Heart left ventricle (tissue), 16 donors: ENCODE results near the gene DNAH14. TPM values are rescaled to one million over a fixed set of nuclear protein-coding genes. Genes with fewer than 3 reads are reported as not detected.

Experiments
- ATAC-seq, 4 donors: fragments of 200-7000 bp; cut with Tn5 transposase; one replicate each; pipeline ENCODE4 v1.9.1; 2020 to 2022; ENCODE audit warnings: moderate library complexity in 4 of 4, mild to moderate bottlenecking in 3 of 4, moderate number of reproducible peaks in 1 of 4
- DNase-seq, 5 donors: peaks; one replicate each; pipeline ENCODE4 v3.0.0-alpha.2; 2020
- H3K27ac ChIP-seq, 12 donors: fragments of 200-600 bp; sonication (generic) in 4 of 12; one replicate each; pipeline versions ENCODE4 v1.5.0 to v1.8.0; 2016 to 2022; ENCODE audit warnings: mild to moderate bottlenecking in 2 of 12
- H3K27me3 ChIP-seq, 9 donors: fragments of 200-600 bp; sonication (generic) in 2 of 9; one replicate each; pipeline versions ENCODE4 v1.5.1 to v1.8.0; 2016 to 2022; ENCODE audit warnings: mild to moderate bottlenecking in 3 of 9
- H3K36me3 ChIP-seq, 9 donors: fragments of 200-600 bp; sonication (generic) in 2 of 9; one replicate each; pipeline versions ENCODE4 v1.5.0 to v1.8.0; 2018 to 2022; ENCODE audit warnings: mild to moderate bottlenecking in 2 of 9
- H3K4me1 ChIP-seq, 12 donors: fragments of 200-600 bp; sonication (generic) in 4 of 12; one replicate each; pipeline versions ENCODE4 v1.5.0 to v1.8.0; 2016 to 2022; ENCODE audit warnings: mild to moderate bottlenecking in 3 of 12
- H3K4me3 ChIP-seq, 12 donors: fragments of 200-600 bp; sonication (generic) in 4 of 12; one replicate each; pipeline versions ENCODE4 v1.5.0 to v1.8.0; 2017 to 2022; ENCODE audit warnings: mild to moderate bottlenecking in 9 of 12, moderate library complexity in 4 of 12
- H3K9me3 ChIP-seq, 12 donors: fragments of 200-600 bp; sonication (generic) in 4 of 12; one replicate each; pipeline versions ENCODE4 v1.5.0 to v1.8.0; 2016 to 2022; ENCODE audit warnings: mild to moderate bottlenecking in 1 of 12
- POLR2A ChIP-seq, 2 donors: fragments of 450-650 bp; IDR thresholded peaks; one replicate each; pipeline ENCODE4 v1.6.1; 2017; ENCODE audit warnings: antibody characterized with exemption in 2 of 2, mild to moderate bottlenecking in 2 of 2, moderate library complexity in 2 of 2
- WGBS, 4 donors: extraction: QIAGEN DNeasy Blood & Tissue Kit in 2 of 4; methylation state at CpG; one replicate each; pipeline versions ENCODE4 v1.1.5 to v1.1.7; 2013 to 2018; 5-methylcytosine and 5-hydroxymethylcytosine counted together
- intact Hi-C, 10 donors: fragments of 100-400 bp; cut with DNase I; formaldehyde crosslinking; loops; one replicate each; pipeline versions ENCODE4 v1.11.1 to v1.14.2; 2022
- polyA plus RNA-seq, 2 donors: library from polyadenylated mRNA; stranded (reverse); fragments of 200-250 nt; gene quantifications; one replicate each; pipeline ENCODE4 v1.2.3, GENCODE V29; 2013
- total RNA-seq, 9 donors: library from RNA; depleted of rRNA in 2 of 9; stranded (reverse); fragments of >200 nt in 2 of 9; fragmentation: NEBNext Ultra II Directional in 3 of 9; extraction: Animal tissue kit (Norgen Biotek cat#: 25700) in 3 of 9; gene quantifications; one replicate each; pipeline versions ENCODE4 v1.1.0 to v1.2.4, GENCODE V29; 2016 to 2023
- TF ChIP-seq, protein P1 (sequence below), 12 donors: fragments of 200-600 bp; sonication (generic) in 4 of 12; IDR thresholded peaks; one replicate each; pipeline versions ENCODE4 v1.5.0 to v1.8.0; 2018 to 2022; ENCODE audit warnings: antibody characterized with exemption in 12 of 12, mild to moderate bottlenecking in 5 of 12
- donor health status: ischemic (EF 13 %, LVEDD 7.1; RV severe dilation, severe dysfunction).
- donor health status: healthy with polysubstance abuse.
- donor health status: DM: no; HTN: yes; CAD: no.
- donor health status: DM: no; HTN: no; CAD: no.
- donor health status: ischemic (EF 25% LVEDD 6.9; RV normal size, moderate dysfunction).
- donor health status: ischemic (EF 25% LVEDD 5.7; RV mildly dilated, moderate dysfunction).
- donor health status: healthy.
- donor health status: DM: yes; HTN: yes; CAD: no.
- donor health status: ischemic (EF 35%, LVEDD 5.7; RV mildly dilated, moderate dysfunction).
- donor health status: nonischemic (EF 11% LVEDD 7.7; RV severe dilation, severe dysfunction).
- donor health status: DM: yes; HTN: yes; CAD: no.
- donor health status: PGD.
- donor health status: ischemic (EF 29% LVEDD 5.4; RV normal size, mild dysfunction).
- donor health status: nonischemic (EF 23%, LVEDD 6.1; RV moderate dilation, normal function).

The DNAH14 gene
- total and polyA plus RNA-seq, 11 donors = 0.24 to 6.8 (median 2.8) TPM

DNA sequence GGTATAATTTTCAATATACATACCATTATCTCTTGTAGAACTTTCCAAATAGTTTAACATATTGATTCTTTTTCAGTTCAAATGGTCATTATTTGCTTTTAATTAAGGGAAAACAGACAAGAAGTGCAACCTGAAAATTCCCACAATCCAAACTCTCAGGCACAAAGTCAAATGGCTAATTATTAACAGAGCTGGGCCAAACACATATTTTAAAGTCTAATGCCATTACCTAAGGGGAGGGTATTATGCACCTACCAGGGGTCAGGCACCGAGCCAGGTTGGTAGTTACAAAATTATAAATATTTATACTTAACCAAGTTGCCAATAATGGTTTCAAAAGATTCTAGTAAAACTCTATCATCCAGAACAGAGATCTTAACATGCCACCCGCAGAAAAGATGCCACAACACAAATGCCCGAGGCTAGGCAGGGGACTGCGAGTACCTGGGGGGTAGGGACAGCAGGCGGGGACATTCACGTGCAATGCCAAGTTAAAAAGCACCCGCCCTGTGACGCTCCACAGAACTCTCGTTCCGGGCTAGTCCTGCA, 483.4 kb downstream of the DNAH14 start:
- H3K4me1 ChIP-seq = no peaks in the 10 kb centered on the region
- WGBS, 4 donors = 87 to 92% (median 91%) methylated on average over 10 of the region's 10 CpGs
- no peaks in the 10 kb centered on the region for H3K9me3 ChIP-seq
- no peak overlapping the region for H3K27ac ChIP-seq
- no peaks in the 10 kb centered on the region for H3K27me3 ChIP-seq
- no peak for ATAC-seq
- TF ChIP-seq POLR2A (IDR thresholded peaks at IDR 0.05) = no peak
- TF ChIP-seq, protein P1, sequence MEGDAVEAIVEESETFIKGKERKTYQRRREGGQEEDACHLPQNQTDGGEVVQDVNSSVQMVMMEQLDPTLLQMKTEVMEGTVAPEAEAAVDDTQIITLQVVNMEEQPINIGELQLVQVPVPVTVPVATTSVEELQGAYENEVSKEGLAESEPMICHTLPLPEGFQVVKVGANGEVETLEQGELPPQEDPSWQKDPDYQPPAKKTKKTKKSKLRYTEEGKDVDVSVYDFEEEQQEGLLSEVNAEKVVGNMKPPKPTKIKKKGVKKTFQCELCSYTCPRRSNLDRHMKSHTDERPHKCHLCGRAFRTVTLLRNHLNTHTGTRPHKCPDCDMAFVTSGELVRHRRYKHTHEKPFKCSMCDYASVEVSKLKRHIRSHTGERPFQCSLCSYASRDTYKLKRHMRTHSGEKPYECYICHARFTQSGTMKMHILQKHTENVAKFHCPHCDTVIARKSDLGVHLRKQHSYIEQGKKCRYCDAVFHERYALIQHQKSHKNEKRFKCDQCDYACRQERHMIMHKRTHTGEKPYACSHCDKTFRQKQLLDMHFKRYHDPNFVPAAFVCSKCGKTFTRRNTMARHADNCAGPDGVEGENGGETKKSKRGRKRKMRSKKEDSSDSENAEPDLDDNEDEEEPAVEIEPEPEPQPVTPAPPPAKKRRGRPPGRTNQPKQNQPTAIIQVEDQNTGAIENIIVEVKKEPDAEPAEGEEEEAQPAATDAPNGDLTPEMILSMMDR (IDR thresholded peaks at IDR 0.05) = no peak
- no peak for DNase-seq
- intact Hi-C loops = no loop called here
- peaks cover 0 to 100% (median 87%) of the 10 kb centered on the region in 9 donors for H3K36me3 ChIP-seq
- H3K4me3 ChIP-seq = no peak overlapping the region

DNA sequence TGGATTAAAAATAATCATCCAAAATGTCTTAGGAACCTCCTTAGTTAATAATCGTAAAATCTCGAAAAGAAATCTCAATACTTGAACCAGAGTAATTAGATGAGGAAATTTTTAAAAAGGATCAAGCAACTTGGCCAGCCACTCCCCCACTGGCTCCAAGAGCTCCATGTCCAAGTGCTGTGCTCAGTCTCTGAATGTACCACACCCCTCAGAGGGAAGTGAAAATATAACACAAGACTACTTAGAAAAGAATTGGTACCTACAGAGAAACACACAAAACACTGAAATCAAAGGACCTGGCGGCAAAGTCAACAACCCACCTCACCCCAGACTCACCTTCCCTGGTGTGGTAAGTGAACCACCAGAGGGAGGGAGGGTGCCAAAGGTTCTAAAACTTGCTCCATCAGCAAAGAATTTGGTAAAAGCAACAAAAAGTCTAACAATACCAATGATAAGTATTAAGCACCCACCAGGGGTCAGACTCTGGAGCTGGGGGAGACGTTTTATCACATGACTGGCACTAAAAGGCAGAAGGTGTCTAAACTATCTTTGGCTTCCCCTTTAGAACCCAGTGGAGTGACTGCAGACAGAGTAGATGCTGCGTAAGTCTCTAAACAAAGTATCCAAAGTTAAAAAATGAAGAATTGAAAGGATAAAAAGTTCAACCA, 484.4 kb downstream of the DNAH14 start:
- no peak overlapping the region for H3K27ac ChIP-seq
- ATAC-seq (no peak), DNase-seq (no peak)
- H3K4me3 ChIP-seq = no peak overlapping the region
- no peaks in the 10 kb centered on the region for H3K27me3 ChIP-seq
- no peaks in the 10 kb centered on the region for H3K9me3 ChIP-seq
- H3K36me3 ChIP-seq = peaks cover 0 to 100% (median 97%) of the 10 kb centered on the region in 9 donors
- intact Hi-C loops = no loop called here
- no peaks in the 10 kb centered on the region for H3K4me1 ChIP-seq
- WGBS, 4 donors = 90 to 93% (median 92%) methylated on average over 5 of the region's 5 CpGs
- no peak for TF ChIP-seq POLR2A (IDR thresholded peaks at IDR 0.05)
- TF ChIP-seq, protein P1 (IDR thresholded peaks at IDR 0.05) = no peak

DNA sequence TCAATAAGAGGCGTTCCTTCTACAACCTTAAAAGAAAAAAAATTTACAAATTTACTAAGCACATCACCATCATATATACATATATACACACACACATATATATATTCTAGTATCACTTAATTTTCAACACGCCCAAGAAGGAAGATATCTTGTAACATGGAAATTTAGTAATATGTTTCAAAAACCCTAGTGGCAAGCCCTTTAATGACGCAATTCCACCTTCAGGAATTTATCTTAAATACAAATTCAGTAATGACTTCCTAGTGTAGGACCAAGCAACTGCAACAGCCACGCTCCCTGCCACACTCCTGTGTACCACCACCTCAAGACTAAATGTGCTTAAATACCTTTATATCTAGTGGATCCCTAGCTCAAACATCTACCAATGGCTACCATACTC, 485.8 kb downstream of the DNAH14 start:
- no peak overlapping the region for H3K4me3 ChIP-seq
- no peaks in the 10 kb centered on the region for H3K9me3 ChIP-seq
- no peaks in the 10 kb centered on the region for H3K27me3 ChIP-seq
- 96 to 99% (median 98%) methylated on average over 4 of the region's 4 CpGs for WGBS, 4 donors
- no peak overlapping the region for H3K27ac ChIP-seq
- TF ChIP-seq POLR2A (IDR thresholded peaks at IDR 0.05) = no peak
- no peak for DNase-seq
- no peaks in the 10 kb centered on the region for H3K4me1 ChIP-seq
- intact Hi-C loops = no loop called here
- peaks cover 0 to 99% (median 94%) of the 10 kb centered on the region in 9 donors for H3K36me3 ChIP-seq
- no peak for ATAC-seq

DNA sequence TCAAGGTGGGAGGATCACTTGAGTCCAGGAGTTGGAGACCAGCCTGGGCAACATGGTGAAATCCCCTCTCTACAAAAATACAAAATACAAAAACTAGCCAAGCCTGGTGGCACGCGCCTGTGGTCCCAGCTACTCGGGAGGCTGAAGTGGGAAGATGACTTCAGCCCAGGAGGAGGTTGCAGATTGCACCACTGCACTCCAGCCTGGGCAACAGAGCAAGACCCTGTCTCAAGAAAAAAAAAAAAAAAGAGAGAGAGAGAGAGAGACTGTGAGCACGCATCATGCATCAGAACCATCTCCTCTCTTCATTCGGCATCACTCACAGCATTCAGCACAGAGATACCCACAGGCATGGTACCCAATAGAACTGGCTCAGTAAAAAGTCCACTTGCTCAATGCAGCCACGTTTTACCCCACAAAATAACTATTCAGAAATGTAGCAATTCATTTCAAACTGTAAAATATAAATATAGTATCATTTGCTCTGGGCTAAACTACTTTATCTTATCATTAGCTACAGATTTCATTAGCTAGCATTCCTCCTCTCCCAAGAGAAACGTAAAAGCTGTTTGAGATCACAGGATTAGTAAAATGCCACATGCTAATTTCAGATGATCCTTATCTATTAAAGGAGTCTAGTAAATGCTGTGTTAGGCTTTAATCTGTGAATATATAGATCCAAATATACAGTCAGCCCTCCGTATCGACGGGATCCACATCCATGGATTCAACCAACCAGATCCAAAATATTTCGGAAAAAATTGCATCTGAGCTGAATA, 486.7 kb downstream of the DNAH14 start:
- Histone ChIP-seq H3K27me3 (no peaks in the 10 kb centered on the region), H3K4me3 (no peak overlapping the region), H3K27ac (no peak overlapping the region), H3K4me1 (no peaks in the 10 kb centered on the region), H3K36me3 (peaks cover 0 to 99% (median 87%) of the 10 kb centered on the region in 9 donors), H3K9me3 (no peaks in the 10 kb centered on the region)
- TF ChIP-seq, protein P1 (IDR thresholded peaks at IDR 0.05) = no peak
- TF ChIP-seq POLR2A (IDR thresholded peaks at IDR 0.05) = no peak
- 89 to 95% (median 93%) methylated on average over 11 of the region's 11 CpGs for WGBS, 4 donors
- ATAC-seq (no peak), DNase-seq (no peak)
- intact Hi-C loops = no loop called here
